Measurements from ENCODE around the gene RORC. TPM values are rescaled to one million over a fixed set of nuclear protein-coding genes. Genes with fewer than 3 reads are reported as not detected.

Gene RORC
- total RNA-seq, 1 donor from 2014 or later = 8.9 TPM

- Histone ChIP-seq H3K4me1 (ENCODE audit: control insufficient read depth in 3 of 3, insufficient read depth in 3 of 3, low read length in 3 of 3) (peaks cover 0 to 13% (median 0%) of the 10 kb centered on the region in 3 donors), H3K27me3 (ENCODE audit: control insufficient read depth in 3 of 3, insufficient read depth in 3 of 3, low read length in 3 of 3) (peaks cover 0 to 5% (median 0%) of the 10 kb centered on the region in 3 donors), H3K36me3 (ENCODE audit: control insufficient read depth in 3 of 3, insufficient read depth in 3 of 3, low read length in 3 of 3) (peaks cover 55 to 63% (median 56%) of the 10 kb centered on the region in 3 donors), H3K27ac (ENCODE audit: low read depth, low read length) (no peak overlapping the region), H3K9me3 (ENCODE audit: control insufficient read depth in 3 of 3, low read length in 3 of 3) (no peaks in the 10 kb centered on the region), H3K9ac (ENCODE audit: low read depth in 1 of 3, low read length in 3 of 3) (no peak overlapping the region), H3K4me3 (ENCODE audit: low read length in 3 of 3) (no peak overlapping the region)
Observed at GRCh38 chr1:151811181-151811580, 20.4 kb downstream of the RORC start.

GRCh38 chr1:151809985-151810556 is 21.5 kb downstream of the RORC start:
- Histone ChIP-seq H3K9ac (ENCODE audit: low read depth in 1 of 3, low read length in 3 of 3) (no peak overlapping the region), H3K36me3 (ENCODE audit: control insufficient read depth in 3 of 3, insufficient read depth in 3 of 3, low read length in 3 of 3) (peaks cover 48 to 53% (median 50%) of the 10 kb centered on the region in 3 donors), H3K4me1 (ENCODE audit: control insufficient read depth in 3 of 3, insufficient read depth in 3 of 3, low read length in 3 of 3) (peaks cover 0 to 13% (median 0%) of the 10 kb centered on the region in 3 donors), H3K9me3 (ENCODE audit: control insufficient read depth in 3 of 3, low read length in 3 of 3) (no peaks in the 10 kb centered on the region), H3K27ac (ENCODE audit: low read depth, low read length) (no peak overlapping the region), H3K4me3 (ENCODE audit: low read length in 3 of 3) (no peak overlapping the region), H3K27me3 (ENCODE audit: control insufficient read depth in 3 of 3, insufficient read depth in 3 of 3, low read length in 3 of 3) (peaks cover 0 to 5% (median 0%) of the 10 kb centered on the region in 3 donors)

- H3K9ac ChIP-seq (ENCODE audit: low read depth in 1 of 3, low read length in 3 of 3) = no peak overlapping the region
Observed at GRCh38 chr1:151809290-151809984, 22.2 kb downstream of the RORC start.

GRCh38 chr1:151807766-151808165 is 23.8 kb downstream of the RORC start:
- no peaks in the 10 kb centered on the region for H3K27me3 ChIP-seq (ENCODE audit: control insufficient read depth in 3 of 3, insufficient read depth in 3 of 3, low read length in 3 of 3)
- H3K36me3 ChIP-seq (ENCODE audit: control insufficient read depth in 3 of 3, insufficient read depth in 3 of 3, low read length in 3 of 3) = peaks cover 28 to 34% (median 30%) of the 10 kb centered on the region in 3 donors
- no peak overlapping the region for H3K4me3 ChIP-seq (ENCODE audit: low read length in 3 of 3)
- H3K4me1 ChIP-seq (ENCODE audit: control insufficient read depth in 3 of 3, insufficient read depth in 3 of 3, low read length in 3 of 3) = peaks cover 0 to 22% (median 9%) of the 10 kb centered on the region in 3 donors
- no peak overlapping the region for H3K9ac ChIP-seq (ENCODE audit: low read depth in 1 of 3, low read length in 3 of 3)
- no peaks in the 10 kb centered on the region for H3K9me3 ChIP-seq (ENCODE audit: control insufficient read depth in 3 of 3, low read length in 3 of 3)
- no peak overlapping the region for H3K27ac ChIP-seq (ENCODE audit: low read depth, low read length)

More at GRCh38 chr1:151809290-151809984, 22.2 kb downstream of the RORC start:
- H3K4me3 ChIP-seq (ENCODE audit: low read length in 3 of 3) = no peak overlapping the region
- peaks cover 42 to 47% (median 44%) of the 10 kb centered on the region in 3 donors for H3K36me3 ChIP-seq (ENCODE audit: control insufficient read depth in 3 of 3, insufficient read depth in 3 of 3, low read length in 3 of 3)
- no peak overlapping the region for H3K27ac ChIP-seq (ENCODE audit: low read depth, low read length)
- H3K27me3 ChIP-seq (ENCODE audit: control insufficient read depth in 3 of 3, insufficient read depth in 3 of 3, low read length in 3 of 3) = no peaks in the 10 kb centered on the region
- H3K9me3 ChIP-seq (ENCODE audit: control insufficient read depth in 3 of 3, low read length in 3 of 3) = no peaks in the 10 kb centered on the region
- peaks cover 0 to 13% (median 0%) of the 10 kb centered on the region in 3 donors for H3K4me1 ChIP-seq (ENCODE audit: control insufficient read depth in 3 of 3, insufficient read depth in 3 of 3, low read length in 3 of 3)

- Histone ChIP-seq H3K36me3 (ENCODE audit: control insufficient read depth in 3 of 3, insufficient read depth in 3 of 3, low read length in 3 of 3) (peaks cover 22 to 31% (median 30%) of the 10 kb centered on the region in 3 donors), H3K4me1 (ENCODE audit: control insufficient read depth in 3 of 3, insufficient read depth in 3 of 3, low read length in 3 of 3) (peaks cover 0 to 28% (median 14%) of the 10 kb centered on the region in 3 donors), H3K9me3 (ENCODE audit: control insufficient read depth in 3 of 3, low read length in 3 of 3) (no peaks in the 10 kb centered on the region), H3K27me3 (ENCODE audit: control insufficient read depth in 3 of 3, insufficient read depth in 3 of 3, low read length in 3 of 3) (no peaks in the 10 kb centered on the region), H3K27ac (ENCODE audit: low read depth, low read length) (no peak overlapping the region), H3K4me3 (ENCODE audit: low read length in 3 of 3) (no peak overlapping the region), H3K9ac (ENCODE audit: low read depth in 1 of 3, low read length in 3 of 3) (no peak overlapping the region)
Observed at GRCh38 chr1:151807131-151807530, 24.5 kb downstream of the RORC start.

- H3K27me3 ChIP-seq (ENCODE audit: control insufficient read depth in 3 of 3, insufficient read depth in 3 of 3, low read length in 3 of 3) = peaks cover 0 to 2% (median 0%) of the 10 kb centered on the region in 3 donors
- no peaks in the 10 kb centered on the region for H3K9me3 ChIP-seq (ENCODE audit: control insufficient read depth in 3 of 3, low read length in 3 of 3)
- H3K4me3 ChIP-seq (ENCODE audit: low read length in 3 of 3) = no peak overlapping the region
- H3K36me3 ChIP-seq (ENCODE audit: control insufficient read depth in 3 of 3, insufficient read depth in 3 of 3, low read length in 3 of 3) = peaks cover 16 to 26% (median 26%) of the 10 kb centered on the region in 3 donors
- H3K4me1 ChIP-seq (ENCODE audit: control insufficient read depth in 3 of 3, insufficient read depth in 3 of 3, low read length in 3 of 3) = peaks cover 0 to 26% (median 14%) of the 10 kb centered on the region in 3 donors
- H3K9ac ChIP-seq (ENCODE audit: low read depth in 1 of 3, low read length in 3 of 3) = no peak overlapping the region
- H3K27ac ChIP-seq (ENCODE audit: low read depth, low read length) = no peak overlapping the region
Observed at GRCh38 chr1:151806170-151806569, 25.4 kb downstream of the RORC start.

GRCh38 chr1:151805066-151805820 is 26.4 kb downstream of the RORC start, which contains the start of gene LINGO4:
TSS of gene LINGO4 (minus strand) at chr1:151805419. CDS start at chr1:151802704, 2,715 bp downstream.
- H3K27ac ChIP-seq (ENCODE audit: low read depth, low read length) = no peak within 1 kb of the TSS
- peaks cover 10 to 21% (median 21%) of the 10 kb centered on the region in 3 donors for H3K36me3 ChIP-seq (ENCODE audit: control insufficient read depth in 3 of 3, insufficient read depth in 3 of 3, low read length in 3 of 3)
- no peak within 1 kb of the TSS for H3K4me3 ChIP-seq (ENCODE audit: low read length in 3 of 3)
- peaks cover 0 to 24% (median 14%) of the 10 kb centered on the region in 3 donors for H3K4me1 ChIP-seq (ENCODE audit: control insufficient read depth in 3 of 3, insufficient read depth in 3 of 3, low read length in 3 of 3)
- peaks cover 0 to 6% (median 0%) of the 10 kb centered on the region in 3 donors for H3K27me3 ChIP-seq (ENCODE audit: control insufficient read depth in 3 of 3, insufficient read depth in 3 of 3, low read length in 3 of 3)
- no peak within 1 kb of the TSS for H3K9ac ChIP-seq (ENCODE audit: low read depth in 1 of 3, low read length in 3 of 3)
- no peaks in the 10 kb centered on the region for H3K9me3 ChIP-seq (ENCODE audit: control insufficient read depth in 3 of 3, low read length in 3 of 3)

GRCh38 chr1:151803915-151804314 is 27.7 kb downstream of the RORC start:
- peaks cover 8 to 20% (median 18%) of the 10 kb centered on the region in 3 donors for H3K36me3 ChIP-seq (ENCODE audit: control insufficient read depth in 3 of 3, insufficient read depth in 3 of 3, low read length in 3 of 3)
- H3K9ac ChIP-seq (ENCODE audit: low read depth in 1 of 3, low read length in 3 of 3) = no peak overlapping the region
- H3K27me3 ChIP-seq (ENCODE audit: control insufficient read depth in 3 of 3, insufficient read depth in 3 of 3, low read length in 3 of 3) = peaks cover 2 to 6% (median 3%) of the 10 kb centered on the region in 3 donors
- H3K9me3 ChIP-seq (ENCODE audit: control insufficient read depth in 3 of 3, low read length in 3 of 3) = no peaks in the 10 kb centered on the region
- no peak overlapping the region for H3K27ac ChIP-seq (ENCODE audit: low read depth, low read length)
- H3K4me3 ChIP-seq (ENCODE audit: low read length in 3 of 3) = no peak overlapping the region
- peaks cover 0 to 24% (median 14%) of the 10 kb centered on the region in 3 donors for H3K4me1 ChIP-seq (ENCODE audit: control insufficient read depth in 3 of 3, insufficient read depth in 3 of 3, low read length in 3 of 3)

- Histone ChIP-seq H3K36me3 (ENCODE audit: control insufficient read depth in 3 of 3, insufficient read depth in 3 of 3, low read length in 3 of 3) (peaks cover 5 to 16% (median 13%) of the 10 kb centered on the region in 3 donors), H3K27ac (ENCODE audit: low read depth, low read length) (no peak overlapping the region), H3K4me3 (ENCODE audit: low read length in 3 of 3) (no peak overlapping the region), H3K27me3 (ENCODE audit: control insufficient read depth in 3 of 3, insufficient read depth in 3 of 3, low read length in 3 of 3) (peaks cover 2 to 6% (median 3%) of the 10 kb centered on the region in 3 donors), H3K9ac (ENCODE audit: low read depth in 1 of 3, low read length in 3 of 3) (no peak overlapping the region), H3K9me3 (ENCODE audit: control insufficient read depth in 3 of 3, low read length in 3 of 3) (no peaks in the 10 kb centered on the region), H3K4me1 (ENCODE audit: control insufficient read depth in 3 of 3, insufficient read depth in 3 of 3, low read length in 3 of 3) (peaks cover 0 to 24% (median 14%) of the 10 kb centered on the region in 3 donors)
Observed at GRCh38 chr1:151803164-151803563, 28.4 kb downstream of the RORC start.

Measured in skeletal muscle tissue (tissue), 4 donors.